K562 (cell line): Measurements from ENCODE around the gene SGMS1. TPM values are rescaled to one million over a fixed set of nuclear protein-coding genes. Genes with fewer than 3 reads are reported as not detected.

Experiments
- CHD1 ChIP-seq: fragments of 200-600 bp; sonication (generic); IDR thresholded peaks from one replicate; pipeline ENCODE4 v1.6.1; 2012; ENCODE audit warnings: mild to moderate bottlenecking, moderate library complexity, low read length, inconsistent platforms
- CHD2 ChIP-seq: IDR thresholded peaks from 2 replicates; pipeline ENCODE4 v1.6.1; 2011; ENCODE audit warnings: low read depth, low read length
- CUX1 ChIP-seq: fragments of 200-800 bp; sonication (Bioruptor generic); IDR thresholded peaks from 2 replicates; pipeline ENCODE4 v1.6.1; 2016; ENCODE audit warnings: missing genetic modification characterization, missing compliant biosample characterization
- DNMT1 ChIP-seq: fragments of 450-650 bp; IDR thresholded peaks from 2 replicates; pipeline ENCODE4 v1.6.1; 2016; ENCODE audit warnings: antibody characterized with exemption, mild to moderate bottlenecking
- EP300 ChIP-seq: IDR thresholded peaks from 2 replicates; pipeline ENCODE4 v1.6.1; 2012; ENCODE audit warnings: low read length, improper control_type of control experiment
- IRF9 ChIP-seq: fragments of 450-650 bp; IDR thresholded peaks from 2 replicates; pipeline ENCODE4 v1.6.1; 2016; ENCODE audit warnings: missing biosample characterization, missing genetic modification characterization
- KDM4B ChIP-seq, 2 experiments: fragments of 450-650 bp in 1 of 2; sonication (generic) in 1 of 2; IDR thresholded peaks; 2 replicates each; pipeline ENCODE4 v1.6.1; 2016 to 2017; ENCODE audit warnings: borderline replicate concordance in 2 of 2, antibody characterized with exemption in 1 of 2, low read depth in 1 of 2, mild to moderate bottlenecking in 1 of 2
- MXI1 ChIP-seq: IDR thresholded peaks from 2 replicates; pipeline ENCODE4 v1.6.1; 2011; ENCODE audit warnings: low read depth, mild to moderate bottlenecking, improper control_type of control experiment, low read length
- PHF8 ChIP-seq: fragments of 200-600 bp; sonication (generic); IDR thresholded peaks from 2 replicates; pipeline ENCODE4 v1.6.1; 2012; ENCODE audit warnings: mixed run types, mild to moderate bottlenecking, inconsistent platforms, low read length, moderate library complexity, borderline replicate concordance
- POLR3A ChIP-seq: IDR thresholded peaks from 2 replicates; pipeline ENCODE4 v1.6.1; 2011; ENCODE audit warnings: borderline replicate concordance, mild to moderate bottlenecking, moderate library complexity; ENCODE audit not compliant: insufficient read length, insufficient read depth; ENCODE audit errors: extremely low read depth
- RHOXF2B ChIP-seq: fragments of 250-450 bp; sonication (Bioruptor Pico); conservative IDR thresholded peaks from 2 replicates; pipeline ENCODE4 v1.5.1; 2021
- TRIM25 ChIP-seq: fragments of 450-650 bp; IDR thresholded peaks from 2 replicates; pipeline ENCODE4 v1.7.0; 2016; ENCODE audit warnings: borderline replicate concordance
- ZFX ChIP-seq: sonication (generic); formaldehyde crosslinking; IDR thresholded peaks from 2 replicates; pipeline ENCODE4 v1.8.0; 2022; ENCODE audit warnings: mild to moderate bottlenecking, missing genetic modification reagents, moderate library complexity
- ZNF165 ChIP-seq: fragments of 250-450 bp; sonication (Bioruptor Pico); IDR thresholded peaks from 2 replicates; pipeline ENCODE4 v1.4.0; 2020; ENCODE audit warnings: borderline replicate concordance
- ZNF197 ChIP-seq: fragments of 200-800 bp; sonication (Bioruptor generic); IDR thresholded peaks from 2 replicates; pipeline ENCODE4 v1.6.1; 2016; ENCODE audit warnings: low read depth, missing genetic modification characterization, missing compliant biosample characterization
- ZNF23 ChIP-seq: fragments of 250-450 bp; sonication (Bioruptor Pico); IDR thresholded peaks from 2 replicates; pipeline ENCODE4 v1.4.0; 2020; ENCODE audit warnings: mild to moderate bottlenecking
- ZNF639 ChIP-seq, 2 experiments: fragments of 200-800 bp in 1 of 2; sonication (Bioruptor generic) in 1 of 2; sonication (generic) in 1 of 2; formaldehyde crosslinking in 1 of 2; IDR thresholded peaks in 1 of 2; conservative IDR thresholded peaks in 1 of 2; 2 replicates each; pipeline versions ENCODE4 v1.5.0 to v1.6.1; 2016 to 2020; ENCODE audit warnings: missing compliant biosample characterization in 1 of 2, missing genetic modification characterization in 1 of 2, missing genetic modification reagents in 1 of 2
- polyA plus RNA-seq, 8 experiments: library from polyadenylated mRNA; depleted of rRNA in 4 of 8; stranded (reverse) in 5 of 8; unstranded in 3 of 8; fragments of >200 nt; fragmentation: Nextera tagmentation in 2 of 8; fragmentation: Illumina TruSeq in 1 of 8; extraction: Ambion mirVana in 2 of 8; extraction: Trizol in 1 of 8; gene quantifications; 2 replicates each; pipeline versions ENCODE4 v1.2.1 to v1.2.3, GENCODE V29; 2011 to 2014; ENCODE audit warnings: inconsistent platforms in 1 of 8, missing spikeins in 1 of 8
- total RNA-seq, 7 experiments: library from RNA; depleted of rRNA in 6 of 7; stranded (reverse); fragments of >200 nt in 6 of 7; fragmentation: Illumina TruSeq in 2 of 7; extraction: Trizol in 2 of 7; gene quantifications; 2 replicates each; pipeline versions ENCODE4 v1.2.1 to v1.2.3, GENCODE V29; 2011 to 2021; ENCODE audit warnings: low replicate concordance in 1 of 7

Gene SGMS1
- total and polyA plus RNA-seq, 9 of the 15 experiments (the other 6 are each of a cell fraction or from before 2014, with no cell fraction given) = 22.6 to 232 (median 82.2) TPM

GRCh38 chr10:50565301-50566083 lies 58.3 kb downstream of the SGMS1 start (continued):
- no peak for TF ChIP-seq ZFX (CRISPR knock-in tag)
- TF ChIP-seq ZNF165 (CRISPR knock-in tag) = no peak
- peak; percentile 33; the same call in 1 of the 2 replicates for TF ChIP-seq MXI1
- 0 out of 4 replicates have a peak, but pooled peaks of 1 of the 2 experiments have one; percentile 22 for TF ChIP-seq ZNF639 (CRISPR knock-in tag; conservative IDR thresholded peaks at IDR 0.05 in 1 of 2, IDR thresholded peaks at IDR 0.05 in 1 of 2)
- no peak for TF ChIP-seq PHF8
- no peak for TF ChIP-seq POLR3A
- peak; percentile 79 for TF ChIP-seq IRF9 (tag)
- TF ChIP-seq KDM4B (IDR thresholded peaks at IDR 0.05; ENCODE audit: borderline replicate concordance in 2 of 2, low read depth in 1 of 2) = no peak
- TF ChIP-seq CHD2 = no peak
- TF ChIP-seq CHD1 = no peak
- 0 out of 2 replicates have a peak, but pooled peaks have one; percentile 22 for TF ChIP-seq DNMT1
- TF ChIP-seq EP300 = peak; percentile 95
- no peak for TF ChIP-seq ZNF197 (CRISPR knock-in tag)
- TF ChIP-seq RHOXF2B (CRISPR knock-in tag) = no peak
- TF ChIP-seq TRIM25 = no peak
- TF ChIP-seq CUX1 (CRISPR knock-in tag) = no peak
- no peak for TF ChIP-seq ZNF23 (CRISPR knock-in tag)
